ENCODE measurements around the gene ZNF234.
"Not testable (repeated sequence)": the region's sequence is repeated elsewhere in the genome, so short reads cannot be mapped to it uniquely, and the experiment has no call there.

ZNF234 gene

GRCh38 chr19:44202470-44202869, 61.1 kb downstream of the ZNF234 start:
- no peak overlapping the region for H3K4me3 ChIP-seq (ENCODE audit: low read depth, low read length, poor library complexity, severe bottlenecking)
- no peaks in the 10 kb centered on the region for H3K79me2 ChIP-seq (ENCODE audit: insufficient read depth, low read length)
- H3F3A ChIP-seq (ENCODE audit: insufficient read depth, low read length) = no peaks in the 10 kb centered on the region
- peaks cover 4% of the 10 kb centered on the region for H3K4me1 ChIP-seq (ENCODE audit: insufficient read depth, low read length, severe bottlenecking)
- H3K9me2 ChIP-seq (ENCODE audit: low read depth, low read length) = no peaks in the 10 kb centered on the region
- peaks cover 8% of the 10 kb centered on the region for H3K9me3 ChIP-seq (ENCODE audit: low read length)
- no peaks in the 10 kb centered on the region for H4K20me1 ChIP-seq (ENCODE audit: insufficient read depth, low read length)
- H3K9ac ChIP-seq (ENCODE audit: low read length) = no peak overlapping the region
- no peak overlapping the region for H3K27ac ChIP-seq (ENCODE audit: low read depth, low read length, poor library complexity, severe bottlenecking)
- H3K36me3 ChIP-seq (ENCODE audit: insufficient read depth, low read length) = no peaks in the 10 kb centered on the region
- no peak overlapping the region for H3K4me2 ChIP-seq (ENCODE audit: low read length)
- no peaks in the 10 kb centered on the region for H3K27me3 ChIP-seq (ENCODE audit: insufficient read depth, low read length)
- H2AFZ ChIP-seq (ENCODE audit: low read length) = no peak overlapping the region
- TF ChIP-seq EZH2 (IDR thresholded peaks at IDR 0.05; ENCODE audit: borderline replicate concordance, low read length) (no peak), CTCF (IDR thresholded peaks at IDR 0.05; ENCODE audit: low read length) (no peak)

GRCh38 chr19:44202974-44203373, 61.6 kb downstream of the ZNF234 start:
- H3K27me3 ChIP-seq (ENCODE audit: insufficient read depth, low read length) = no peaks in the 10 kb centered on the region
- H4K20me1 ChIP-seq (ENCODE audit: insufficient read depth, low read length) = no peaks in the 10 kb centered on the region
- no peak for TF ChIP-seq EZH2 (IDR thresholded peaks at IDR 0.05; ENCODE audit: borderline replicate concordance, low read length)
- no peaks in the 10 kb centered on the region for H3K36me3 ChIP-seq (ENCODE audit: insufficient read depth, low read length)
- no peaks in the 10 kb centered on the region for H3F3A ChIP-seq (ENCODE audit: insufficient read depth, low read length)
- H3K27ac ChIP-seq (ENCODE audit: low read depth, low read length, poor library complexity, severe bottlenecking) = no peak overlapping the region
- no peak overlapping the region for H2AFZ ChIP-seq (ENCODE audit: low read length)
- no peak overlapping the region for H3K4me2 ChIP-seq (ENCODE audit: low read length)
- no peaks in the 10 kb centered on the region for H3K9me2 ChIP-seq (ENCODE audit: low read depth, low read length)
- no peaks in the 10 kb centered on the region for H3K79me2 ChIP-seq (ENCODE audit: insufficient read depth, low read length)
- peaks cover 9% of the 10 kb centered on the region for H3K4me1 ChIP-seq (ENCODE audit: insufficient read depth, low read length, severe bottlenecking)
- no peak overlapping the region for H3K4me3 ChIP-seq (ENCODE audit: low read depth, low read length, poor library complexity, severe bottlenecking)
- peaks cover 8% of the 10 kb centered on the region for H3K9me3 ChIP-seq (ENCODE audit: low read length)
- H3K9ac ChIP-seq (ENCODE audit: low read length) = no peak overlapping the region

GRCh38 chr19:44203877-44204276, 62.5 kb downstream of the ZNF234 start:
- not testable (repeated sequence) for H3K4me3 ChIP-seq (ENCODE audit: low read depth, low read length, poor library complexity, severe bottlenecking)

GRCh38 chr19:44204772-44205171, 63.4 kb downstream of the ZNF234 start:
- H2AFZ ChIP-seq (ENCODE audit: low read length) = no peak overlapping the region
- H3K27me3 ChIP-seq (ENCODE audit: insufficient read depth, low read length) = no peaks in the 10 kb centered on the region
- H3K9me2 ChIP-seq (ENCODE audit: low read depth, low read length) = no peaks in the 10 kb centered on the region
- peaks cover 17% of the 10 kb centered on the region for H3K4me1 ChIP-seq (ENCODE audit: insufficient read depth, low read length, severe bottlenecking)
- H3K4me2 ChIP-seq (ENCODE audit: low read length) = no peak overlapping the region
- H3K79me2 ChIP-seq (ENCODE audit: insufficient read depth, low read length) = no peaks in the 10 kb centered on the region
- H3K9ac ChIP-seq (ENCODE audit: low read length) = no peak overlapping the region
- TF ChIP-seq EZH2 (IDR thresholded peaks at IDR 0.05; ENCODE audit: borderline replicate concordance, low read length) (no peak), CTCF (IDR thresholded peaks at IDR 0.05; ENCODE audit: low read length) (no peak)
- no peak overlapping the region for H3K4me3 ChIP-seq (ENCODE audit: low read depth, low read length, poor library complexity, severe bottlenecking)
- peaks cover 10% of the 10 kb centered on the region for H3K9me3 ChIP-seq (ENCODE audit: low read length)
- no peak overlapping the region for H3K27ac ChIP-seq (ENCODE audit: low read depth, low read length, poor library complexity, severe bottlenecking)
- no peaks in the 10 kb centered on the region for H3F3A ChIP-seq (ENCODE audit: insufficient read depth, low read length)
- H3K36me3 ChIP-seq (ENCODE audit: insufficient read depth, low read length) = no peaks in the 10 kb centered on the region
- H4K20me1 ChIP-seq (ENCODE audit: insufficient read depth, low read length) = no peaks in the 10 kb centered on the region

More at GRCh38 chr19:44203877-44204276, 62.5 kb downstream of the ZNF234 start:
- not testable (repeated sequence) for H3K27ac ChIP-seq (ENCODE audit: low read depth, low read length, poor library complexity, severe bottlenecking); H3K9ac ChIP-seq (ENCODE audit: low read length); H3F3A ChIP-seq (ENCODE audit: insufficient read depth, low read length); H4K20me1 ChIP-seq (ENCODE audit: insufficient read depth, low read length); H3K36me3 ChIP-seq (ENCODE audit: insufficient read depth, low read length); H3K27me3 ChIP-seq (ENCODE audit: insufficient read depth, low read length); H3K4me2 ChIP-seq (ENCODE audit: low read length); H2AFZ ChIP-seq (ENCODE audit: low read length); H3K79me2 ChIP-seq (ENCODE audit: insufficient read depth, low read length); H3K9me2 ChIP-seq (ENCODE audit: low read depth, low read length)
- H3K9me3 ChIP-seq (ENCODE audit: low read length) = peaks cover 10% of the 10 kb centered on the region
- H3K4me1 ChIP-seq (ENCODE audit: insufficient read depth, low read length, severe bottlenecking) = peaks cover 17% of the 10 kb centered on the region
